Measurements from ENCODE around the gene ALOXE3. TPM values are rescaled to one million over a fixed set of nuclear protein-coding genes. Genes with fewer than 3 reads are reported as not detected.
A peak's percentile ranks its signal among the peaks of the same experiment; 100 is the strongest.
"Not testable (repeated sequence)": the region's sequence is repeated elsewhere in the genome, so short reads cannot be mapped to it uniquely, and the experiment has no call there.

The ALOXE3 gene
- total and polyA plus RNA-seq, 4 experiments from 2014 or later: 0.20 to 0.33 (median 0.32) TPM; not detected in 1

GRCh38 chr17:8082292-8082691, 36.0 kb downstream of the ALOXE3 start:
- intact Hi-C loops (cut with micrococcal nuclease): no loop called here
- H3K36me3 Mint-ChIP-seq: no peaks in the 10 kb centered on the region
- Histone ChIP-seq H3K27me3 (ENCODE audit: insufficient read depth, low read length) (no peaks in the 10 kb centered on the region), H3K4me1 (ENCODE audit: insufficient read depth, low read length) (peaks cover 14% of the 10 kb centered on the region), H3K27ac (ENCODE audit: low read depth, low read length) (no peak overlapping the region), H3K4me3 (ENCODE audit: low read length in 2 of 2) (no peak overlapping the region), H3K36me3 (ENCODE audit: insufficient read depth, low read length) (no peaks in the 10 kb centered on the region), H3K9me3 (ENCODE audit: control insufficient read depth in 1 of 2, low read length in 2 of 2) (no peaks in the 10 kb centered on the region)
- peak overlapping the region in 1 of 8 donors; percentile 31 for H3K4me3 Mint-ChIP-seq
- peaks cover 0 to 2% (median 0%) of the 10 kb centered on the region in 8 donors for H3K9me3 Mint-ChIP-seq
- POLR2A ChIA-PET (ENCODE audit: partially characterized antibody): interaction anchor here (1.2 kb wide), 1 partner anchor 28 kb away, joined by 4 read pairs; no protein-coding TSS in a partner anchor
- peaks cover 7 to 15% (median 11%) of the 10 kb centered on the region in 4 donors for H3K4me1 Mint-ChIP-seq
- no peak for DNase-seq
- peak overlapping the region in 1 of 7 donors; percentile 30 for H3K27ac Mint-ChIP-seq
- H3K27me3 Mint-ChIP-seq: peaks cover 0 to 2% of the 10 kb centered on the region in 2 donors
- CTCF ChIA-PET (ENCODE audit: partially characterized antibody): interaction anchor here (3.1 to 4.6 kb wide), 2 partner anchors 8 to 11 kb away, joined by 23 to 30 read pairs; no protein-coding TSS in a partner anchor

DNA sequence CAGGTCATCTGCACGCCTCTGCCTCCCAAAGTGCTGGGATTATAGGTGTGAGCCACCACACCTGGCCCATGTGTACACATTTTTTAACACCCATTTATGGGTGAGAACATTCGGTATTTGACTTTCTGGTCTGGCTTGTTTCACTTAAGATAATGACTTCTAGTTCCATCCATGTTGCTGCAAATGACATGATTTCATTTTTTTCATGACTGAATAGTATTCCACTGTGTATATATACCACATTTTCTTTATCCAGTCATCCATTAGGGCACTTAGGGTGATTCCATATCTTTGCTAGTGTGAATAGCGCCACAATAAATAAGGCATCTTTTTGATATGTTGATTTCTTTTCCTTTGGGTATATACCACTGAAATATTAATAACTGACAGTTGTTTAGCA, 36.4 kb downstream of the ALOXE3 start:
- no peak for DNase-seq
- no peaks in the 10 kb centered on the region for H3K9me3 ChIP-seq (ENCODE audit: control insufficient read depth in 1 of 2, low read length in 2 of 2)
- ChIA-PET CTCF (ENCODE audit: partially characterized antibody) (interaction anchor here (1.2 to 4.6 kb wide), 4 partner anchors 8 to 29 kb away, joined by 5 to 30 read pairs (median 15); no protein-coding TSS in a partner anchor), POLR2A (ENCODE audit: partially characterized antibody) (interaction anchor here (1.5 kb wide), 1 partner anchor 37 kb away, joined by 4 read pairs; no protein-coding TSS in a partner anchor)
- Mint-ChIP-seq H3K4me3 (no peak overlapping the region), H3K4me1 (peaks cover 7 to 15% (median 11%) of the 10 kb centered on the region in 4 donors), H3K27ac (peak overlapping the region in 1 of 7 donors; percentile 30), H3K36me3 (no peaks in the 10 kb centered on the region), H3K9me3 (no peaks in the 10 kb centered on the region), H3K27me3 (no peaks in the 10 kb centered on the region)
- H3K27ac ChIP-seq (ENCODE audit: low read depth, low read length): no peak overlapping the region
- intact Hi-C loops (cut with micrococcal nuclease): no loop called here
- no peaks in the 10 kb centered on the region for H3K27me3 ChIP-seq (ENCODE audit: insufficient read depth, low read length)
- peaks cover 14% of the 10 kb centered on the region for H3K4me1 ChIP-seq (ENCODE audit: insufficient read depth, low read length)
- H3K36me3 ChIP-seq (ENCODE audit: insufficient read depth, low read length): no peaks in the 10 kb centered on the region
- no peak overlapping the region for H3K4me3 ChIP-seq (ENCODE audit: low read length in 2 of 2)

GRCh38 chr17:8080799-8081219, 37.5 kb downstream of the ALOXE3 start:
- no peak overlapping the region for H3K27ac ChIP-seq (ENCODE audit: low read depth, low read length)
- H3K4me1 ChIP-seq (ENCODE audit: insufficient read depth, low read length): peaks cover 14% of the 10 kb centered on the region
- POLR2A ChIA-PET (ENCODE audit: partially characterized antibody): interaction anchor here (1.5 kb wide), 1 partner anchor 38 kb away, joined by 4 read pairs; no protein-coding TSS in a partner anchor
- intact Hi-C loops (cut with micrococcal nuclease): no loop called here
- peak overlapping the region in 1 of 7 donors; percentile 86 for H3K27ac Mint-ChIP-seq
- no peaks in the 10 kb centered on the region for H3K9me3 ChIP-seq (ENCODE audit: control insufficient read depth in 1 of 2, low read length in 2 of 2)
- H3K4me3 ChIP-seq (ENCODE audit: low read length in 2 of 2): no peak overlapping the region
- H3K4me1 Mint-ChIP-seq: peaks cover 7 to 15% (median 11%) of the 10 kb centered on the region in 4 donors
- no peaks in the 10 kb centered on the region for H3K27me3 Mint-ChIP-seq
- H3K9me3 Mint-ChIP-seq: no peaks in the 10 kb centered on the region
- H3K27me3 ChIP-seq (ENCODE audit: insufficient read depth, low read length): no peaks in the 10 kb centered on the region
- no peaks in the 10 kb centered on the region for H3K36me3 ChIP-seq (ENCODE audit: insufficient read depth, low read length)
- no peaks in the 10 kb centered on the region for H3K36me3 Mint-ChIP-seq
- H3K4me3 Mint-ChIP-seq: peak overlapping the region in 4 of 8 donors; percentile 7 to 93 (median 62)
- no peak for DNase-seq
- CTCF ChIA-PET (ENCODE audit: partially characterized antibody): interaction anchor here (0.9 to 3.5 kb wide), 6 partner anchors 10 to 39 kb away, joined by 4 to 34 read pairs (median 4); no protein-coding TSS in a partner anchor

DNA sequence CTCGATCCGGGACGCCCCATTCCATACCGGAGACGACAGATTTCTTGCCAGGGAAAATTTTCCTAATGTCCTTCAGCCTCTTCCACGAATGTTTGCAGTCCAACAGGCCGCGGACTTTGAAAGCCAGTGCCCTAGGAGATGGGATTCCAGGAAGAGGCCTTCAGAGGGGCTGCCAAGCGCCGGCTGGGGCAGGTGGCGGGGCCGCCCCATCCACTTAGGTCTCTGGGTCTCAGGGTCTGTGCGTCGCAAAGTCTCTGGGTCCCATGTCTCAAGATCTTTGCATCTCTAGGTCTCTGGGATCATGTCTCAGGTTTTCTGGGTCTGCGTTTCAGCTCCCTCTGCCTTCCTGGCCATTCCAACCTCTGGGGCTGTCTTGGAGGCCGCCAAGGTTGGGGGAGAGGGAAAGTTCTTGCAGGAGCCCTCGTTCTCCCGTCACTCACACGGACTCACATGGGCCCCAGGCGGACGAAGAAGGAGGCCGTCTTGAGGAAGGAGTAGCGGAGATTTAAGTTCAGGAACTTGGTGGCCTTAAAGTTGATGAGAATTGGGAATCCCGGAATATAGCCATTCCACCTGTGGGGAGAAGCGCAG, 38.0 kb downstream of the ALOXE3 start:
- no peaks in the 10 kb centered on the region for H3K27me3 ChIP-seq (ENCODE audit: insufficient read depth, low read length)
- Mint-ChIP-seq H3K36me3 (no peaks in the 10 kb centered on the region), H3K9me3 (no peaks in the 10 kb centered on the region), H3K27me3 (no peaks in the 10 kb centered on the region), H3K4me1 (peaks cover 7 to 15% (median 11%) of the 10 kb centered on the region in 4 donors), H3K4me3 (peak overlapping the region; percentile 86 to 93 (median 89)), H3K27ac (peak overlapping the region in 5 of 7 donors; percentile 8 to 95 (median 75))
- intact Hi-C loops (cut with micrococcal nuclease): no loop called here
- H3K36me3 ChIP-seq (ENCODE audit: insufficient read depth, low read length): no peaks in the 10 kb centered on the region
- H3K9me3 ChIP-seq (ENCODE audit: control insufficient read depth in 1 of 2, low read length in 2 of 2): no peaks in the 10 kb centered on the region
- peaks cover 14% of the 10 kb centered on the region for H3K4me1 ChIP-seq (ENCODE audit: insufficient read depth, low read length)
- H3K4me3 ChIP-seq (ENCODE audit: low read length in 2 of 2): peak overlapping the region in 1 of 2 donors; percentile 70
- CTCF ChIA-PET (ENCODE audit: partially characterized antibody): interaction anchor here (0.9 to 3.5 kb wide), 16 partner anchors 10 to 254 kb away, joined by 3 to 34 read pairs (median 4); partner anchors contain the start of genes ALOXE3, CNTROB and TRAPPC1
- no peak overlapping the region for H3K27ac ChIP-seq (ENCODE audit: low read depth, low read length)
- POLR2A ChIA-PET (ENCODE audit: partially characterized antibody): interaction anchor here (1.2 to 1.6 kb wide), 5 partner anchors 13 to 148 kb away, joined by 3 to 13 read pairs (median 4); partner anchors contain the start of gene CNTROB
- DNase-seq: no peak

- Histone ChIP-seq H3K36me3 (ENCODE audit: insufficient read depth, low read length) (no peaks in the 10 kb centered on the region), H3K4me3 (ENCODE audit: low read length in 2 of 2) (peak overlapping the region in 1 of 2 donors; percentile 70), H3K9me3 (ENCODE audit: control insufficient read depth in 1 of 2, low read length in 2 of 2) (no peaks in the 10 kb centered on the region), H3K27me3 (ENCODE audit: insufficient read depth, low read length) (peaks cover 3% of the 10 kb centered on the region), H3K27ac (ENCODE audit: low read depth, low read length) (peak overlapping the region; percentile 63), H3K4me1 (ENCODE audit: insufficient read depth, low read length) (peaks cover 14% of the 10 kb centered on the region)
- Mint-ChIP-seq H3K27me3 (peaks cover 0 to 6% of the 10 kb centered on the region in 2 donors), H3K4me1 (peaks cover 7 to 16% (median 12%) of the 10 kb centered on the region in 4 donors), H3K36me3 (no peaks in the 10 kb centered on the region), H3K9me3 (no peaks in the 10 kb centered on the region), H3K4me3 (peak overlapping the region; percentile 86 to 93 (median 89)), H3K27ac (peak overlapping the region; percentile 46 to 95 (median 86))
- peak; percentile 76 to 84 (median 77) for DNase-seq
- ChIA-PET POLR2A (ENCODE audit: partially characterized antibody) (interaction anchor here (0.6 to 1.6 kb wide), 11 partner anchors 9 to 215 kb away, joined by 3 to 13 read pairs (median 3); partner anchors contain the start of genes ALOXE3, CNTROB and SLC25A35), CTCF (ENCODE audit: partially characterized antibody) (interaction anchor here (0.7 to 3.5 kb wide), 23 partner anchors 9 to 255 kb away, joined by 3 to 34 read pairs (median 4); partner anchors contain the start of genes ALOXE3, CNTROB and TRAPPC1)
- intact Hi-C loops (cut with micrococcal nuclease): loop anchor here (1.0 to 2.0 kb wide), 4 partner anchors 15 to 39 kb away; partner anchors contain the start of gene ALOXE3
Measured at GRCh38 chr17:8079291-8080207, 38.8 kb downstream of the ALOXE3 start.

- H3K9me3 Mint-ChIP-seq; H3K36me3 Mint-ChIP-seq; DNase-seq; H3K4me3 ChIP-seq (ENCODE audit: low read length in 2 of 2); POLR2A ChIA-PET (ENCODE audit: partially characterized antibody); H3K9me3 ChIP-seq (ENCODE audit: control insufficient read depth in 1 of 2, low read length in 2 of 2); H3K36me3 ChIP-seq (ENCODE audit: insufficient read depth, low read length); H3K27ac ChIP-seq (ENCODE audit: low read depth, low read length); H3K27ac Mint-ChIP-seq: not testable (repeated sequence)
- peaks cover 12% of the 10 kb centered on the region for H3K27me3 ChIP-seq (ENCODE audit: insufficient read depth, low read length)
- peaks cover 26% of the 10 kb centered on the region for H3K4me1 ChIP-seq (ENCODE audit: insufficient read depth, low read length)
- CTCF ChIA-PET (ENCODE audit: partially characterized antibody): interaction anchor here (0.7 to 3.5 kb wide), 3 partner anchors 17 to 79 kb away, joined by 3 to 34 read pairs (median 29); partner anchors contain the start of gene ALOXE3
- Mint-ChIP-seq H3K4me1 (peaks cover 17 to 32% (median 25%) of the 10 kb centered on the region in 4 donors), H3K27me3 (peaks cover 7 to 13% of the 10 kb centered on the region in 2 donors), H3K4me3 (peak overlapping the region in 2 of 8 donors; percentile 44 to 70)
- intact Hi-C loops (cut with micrococcal nuclease): loop anchor here (2.0 kb wide), 1 partner anchor 17 kb away; no protein-coding TSS in a partner anchor
Measured at GRCh38 chr17:8077939-8078338, 40.4 kb downstream of the ALOXE3 start.

All from CD4-positive, alpha-beta memory T cell (primary cell).